ENCODE data around the gene HERC4.
"Not testable (repeated sequence)": the region's sequence is repeated elsewhere in the genome, so short reads cannot be mapped to it uniquely, and the experiment has no call there.

Gene HERC4

DNA sequence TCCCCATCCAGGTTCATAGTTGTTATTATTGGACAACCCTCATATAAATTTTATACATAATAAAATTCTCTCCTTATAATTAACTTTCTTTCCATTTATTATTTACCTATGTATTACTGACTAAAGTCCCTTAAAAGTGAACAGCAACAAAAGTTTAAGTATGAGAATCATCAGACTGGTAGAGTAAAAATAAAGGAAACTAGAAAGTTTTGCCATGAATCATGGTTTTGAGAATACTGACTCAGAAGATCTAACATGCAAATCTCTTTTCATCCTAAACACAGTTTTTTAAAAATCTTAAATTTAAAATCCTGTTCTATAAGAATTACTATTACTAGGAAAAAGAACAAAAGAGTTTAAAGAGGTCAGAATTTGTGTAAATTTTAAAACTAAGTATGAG lies 32.1 kb downstream of the HERC4 start:
- DNase-seq, result no peak

DNA sequence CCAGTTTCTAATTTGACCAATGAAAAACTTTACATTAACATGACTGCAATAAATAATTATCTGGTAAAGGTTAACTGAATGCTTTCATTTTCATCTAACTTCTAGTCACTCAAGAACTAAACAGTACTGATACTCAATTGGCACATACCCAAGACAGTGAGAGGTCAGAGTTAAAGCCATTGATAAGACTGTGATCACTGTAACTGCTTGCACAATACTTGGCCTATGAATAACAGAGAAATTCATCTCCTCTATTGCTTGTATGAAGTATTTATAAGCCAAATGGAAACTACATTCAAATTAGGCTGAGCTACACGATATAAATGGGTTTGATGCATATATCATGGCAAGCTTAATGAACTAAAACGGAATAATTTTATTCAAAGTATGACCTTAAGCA lies 43.0 kb downstream of the HERC4 start:
- DNase-seq, result no peak

- no peak for DNase-seq
Observed at GRCh38 chr10:68027429-68027828, 47.7 kb downstream of the HERC4 start.

GRCh38 chr10:68023292-68023691 lies 51.8 kb downstream of the HERC4 start:
- DNase-seq, result no peak

GRCh38 chr10:68022324-68022723 lies 52.8 kb downstream of the HERC4 start:
- DNase-seq, result not testable (repeated sequence)

DNA sequence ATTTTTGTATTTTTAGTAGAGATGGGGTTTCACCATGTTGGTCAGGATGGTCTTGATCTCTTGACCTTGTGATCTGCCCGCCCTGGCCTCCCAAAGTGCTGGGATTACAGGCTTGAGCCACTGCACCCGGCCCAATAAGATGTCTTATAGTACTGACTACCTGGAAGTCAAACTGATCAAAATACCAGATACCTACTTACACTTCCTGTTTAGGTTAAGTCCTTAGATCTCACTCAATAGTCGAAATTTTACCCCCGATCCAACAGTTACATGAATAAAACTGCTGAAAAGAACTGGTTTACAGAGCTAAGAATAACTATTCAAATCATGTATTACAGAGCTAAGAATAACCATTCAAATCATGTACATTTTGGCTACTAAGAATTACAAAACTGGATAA lies 58.6 kb downstream of the HERC4 start:
- not testable (repeated sequence) for DNase-seq

- DNase-seq, result no peak
Observed at GRCh38 chr10:68010426-68010940, 64.6 kb downstream of the HERC4 start.

GRCh38 chr10:68007356-68007755 lies 67.7 kb downstream of the HERC4 start:
- DNase-seq, result no peak

DNA sequence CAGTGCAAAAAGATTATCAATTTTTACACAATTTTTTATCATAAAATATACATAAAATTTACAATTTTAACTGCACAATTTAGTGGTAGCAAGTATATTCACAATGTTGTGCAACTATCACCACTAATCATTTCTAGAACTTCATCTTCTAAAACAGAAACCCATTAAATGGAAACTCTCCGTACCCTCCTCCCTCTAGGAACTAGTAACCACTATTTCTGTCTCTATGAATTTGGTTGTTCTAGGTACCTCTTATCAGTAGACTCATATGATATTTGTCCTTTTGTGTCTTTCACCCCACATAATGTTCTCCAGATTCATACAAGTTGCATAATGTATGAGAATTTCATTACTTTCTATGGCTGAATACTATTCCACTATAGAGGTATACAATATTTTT lies 73.5 kb downstream of the HERC4 start:
- DNase-seq, result no peak

GRCh38 chr10:68001000-68001399 lies 74.1 kb downstream of the HERC4 start:
- no peak for DNase-seq

DNA sequence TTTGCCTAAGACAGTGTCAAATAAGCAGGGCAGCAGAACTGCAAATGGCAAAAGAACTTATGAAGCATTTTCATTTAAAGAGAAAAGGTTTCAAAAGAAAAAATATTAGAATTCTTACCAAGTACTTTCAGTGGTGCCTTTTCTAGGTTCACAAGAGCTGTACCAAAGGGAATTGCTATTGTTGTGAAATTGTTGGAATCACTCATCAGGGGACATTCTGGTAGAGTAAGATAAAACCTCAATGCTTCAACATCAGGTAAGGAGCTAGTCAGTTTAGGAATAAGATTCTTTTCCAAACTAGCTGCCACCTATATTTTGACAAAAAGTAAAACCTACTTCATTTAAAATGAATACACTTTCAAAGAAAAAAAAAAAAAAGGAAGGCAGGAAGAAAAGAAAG lies 85.0 kb downstream of the HERC4 start:
- DNase-seq, result no peak

- no peak for DNase-seq
Observed at GRCh38 chr10:67988606-67989005, 86.5 kb downstream of the HERC4 start.

DNA sequence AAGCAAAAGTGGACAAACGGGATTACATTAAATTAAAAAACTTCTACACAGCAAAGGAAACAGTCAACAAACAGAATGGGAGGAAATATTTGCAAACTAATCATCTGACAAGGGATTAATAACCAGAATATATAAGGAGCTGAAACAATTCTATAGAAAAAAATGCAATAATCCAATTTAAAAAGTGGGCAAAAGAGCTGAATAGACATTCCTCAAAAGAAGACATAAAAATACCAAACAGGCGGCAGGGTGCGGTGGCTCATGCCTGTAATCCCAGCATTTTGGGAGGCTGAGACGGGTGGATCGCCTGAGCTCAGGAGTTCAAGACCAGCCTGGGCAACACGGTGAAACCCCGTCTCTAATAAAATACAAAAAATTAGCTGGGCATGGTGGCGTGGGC lies 92.5 kb downstream of the HERC4 start:
- not testable (repeated sequence) for DNase-seq

DNA sequence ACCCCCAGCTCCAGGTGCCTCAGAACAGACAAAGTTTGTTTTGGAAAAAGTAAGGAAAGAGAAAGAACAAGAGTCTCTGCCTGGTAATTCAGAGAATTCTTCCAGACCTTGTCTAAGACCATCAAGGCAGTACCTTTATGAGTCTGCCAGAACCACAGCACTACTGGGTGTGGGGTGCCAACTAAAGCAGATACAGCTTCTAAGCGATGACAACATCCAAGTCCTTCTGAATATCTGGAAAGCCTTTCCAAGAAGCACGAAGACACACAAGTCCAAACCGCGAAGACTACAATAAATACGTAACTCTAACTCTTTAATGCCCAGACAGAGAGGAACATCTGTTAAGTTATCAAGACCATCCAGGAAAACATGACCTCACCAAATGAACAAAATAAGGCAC lies 96.3 kb downstream of the HERC4 start:
- no peak for DNase-seq

DNA sequence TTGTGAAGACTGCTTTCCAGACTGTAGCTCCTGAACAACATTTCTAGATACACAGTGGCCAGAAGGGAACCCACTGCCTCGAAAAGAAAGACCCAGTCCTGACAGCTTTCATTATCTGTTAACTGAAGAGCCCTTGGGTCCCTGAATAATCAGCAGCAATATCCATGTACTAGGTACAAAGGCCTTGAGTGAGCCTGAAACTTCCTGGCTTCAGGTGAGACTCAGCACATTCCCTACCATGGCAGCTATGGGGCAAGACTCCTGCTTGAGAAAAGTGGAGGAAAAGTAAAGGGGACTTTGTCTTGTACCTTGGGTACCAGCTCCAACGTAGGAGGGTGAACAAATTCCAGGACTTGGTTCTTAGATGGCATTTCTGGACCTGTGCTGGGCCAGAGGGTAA lies 97.8 kb downstream of the HERC4 start:
- no peak for DNase-seq

- no peak for DNase-seq
Observed at GRCh38 chr10:67976292-67977245, 98.5 kb downstream of the HERC4 start.

DNA sequence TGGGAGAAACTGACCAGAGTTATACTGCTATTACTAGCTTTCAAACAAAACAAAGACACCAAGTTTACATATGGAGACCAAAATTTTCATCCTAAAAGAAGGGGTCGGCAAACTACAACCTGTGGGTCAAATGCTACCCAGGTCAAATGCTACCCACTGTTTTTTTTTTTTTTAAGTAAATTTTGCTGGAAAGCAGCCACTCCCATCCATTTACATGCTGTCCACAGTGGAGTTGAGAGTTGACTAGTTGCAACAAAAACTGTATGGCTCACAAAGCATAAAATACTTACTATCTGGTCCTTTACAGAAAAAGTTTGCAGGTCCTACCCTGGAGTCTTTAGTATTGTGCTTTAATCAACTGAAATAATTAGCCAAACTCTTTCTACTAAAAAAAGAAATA lies 99.2 kb downstream of the HERC4 start:
- DNase-seq, result no peak

GRCh38 chr10:67971311-67971710 lies 103.8 kb downstream of the HERC4 start:
- no peak for DNase-seq

GRCh38 chr10:67969875-67970274 lies 105.2 kb downstream of the HERC4 start:
- DNase-seq, result no peak

DNA sequence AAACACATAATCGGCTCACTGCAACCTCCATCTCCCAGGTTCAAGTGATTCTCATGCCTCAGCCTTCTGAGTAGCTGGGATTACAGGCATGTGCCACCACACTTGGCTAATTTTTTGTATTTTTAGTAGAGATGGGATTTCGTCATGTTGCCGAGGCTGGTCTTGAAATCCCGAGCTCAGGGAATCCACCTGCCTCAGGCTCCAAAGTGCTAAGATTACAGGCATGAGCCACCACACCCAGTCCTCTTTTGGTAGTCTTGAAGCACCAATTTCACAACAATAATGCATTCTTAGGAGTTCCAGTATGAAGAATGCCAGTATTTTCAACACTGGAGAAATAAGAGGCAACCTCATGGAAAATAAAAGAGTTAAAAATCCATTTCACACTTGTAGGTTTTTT lies 109.0 kb downstream of the HERC4 start:
- not testable (repeated sequence) for DNase-seq

DNA sequence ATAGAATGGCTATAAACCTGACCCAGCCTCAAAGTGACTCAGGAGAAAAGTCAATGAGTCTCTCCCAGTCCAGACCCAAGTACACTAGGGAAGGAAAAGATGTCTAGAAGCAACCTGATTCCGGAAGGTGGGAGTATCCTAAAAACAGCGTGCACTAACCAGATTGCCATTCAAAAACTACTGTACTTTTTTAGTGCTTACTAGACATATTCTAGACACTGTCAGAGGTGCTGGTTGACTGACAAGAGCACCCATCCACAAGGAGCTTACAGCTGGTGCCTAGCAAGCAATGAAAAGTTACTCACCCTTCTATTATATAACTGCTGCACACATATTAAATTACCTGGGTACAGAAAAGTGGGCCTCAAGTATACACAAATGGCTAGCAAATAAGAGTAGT lies 109.6 kb downstream of the HERC4 start:
- DNase-seq, result no peak

DNA sequence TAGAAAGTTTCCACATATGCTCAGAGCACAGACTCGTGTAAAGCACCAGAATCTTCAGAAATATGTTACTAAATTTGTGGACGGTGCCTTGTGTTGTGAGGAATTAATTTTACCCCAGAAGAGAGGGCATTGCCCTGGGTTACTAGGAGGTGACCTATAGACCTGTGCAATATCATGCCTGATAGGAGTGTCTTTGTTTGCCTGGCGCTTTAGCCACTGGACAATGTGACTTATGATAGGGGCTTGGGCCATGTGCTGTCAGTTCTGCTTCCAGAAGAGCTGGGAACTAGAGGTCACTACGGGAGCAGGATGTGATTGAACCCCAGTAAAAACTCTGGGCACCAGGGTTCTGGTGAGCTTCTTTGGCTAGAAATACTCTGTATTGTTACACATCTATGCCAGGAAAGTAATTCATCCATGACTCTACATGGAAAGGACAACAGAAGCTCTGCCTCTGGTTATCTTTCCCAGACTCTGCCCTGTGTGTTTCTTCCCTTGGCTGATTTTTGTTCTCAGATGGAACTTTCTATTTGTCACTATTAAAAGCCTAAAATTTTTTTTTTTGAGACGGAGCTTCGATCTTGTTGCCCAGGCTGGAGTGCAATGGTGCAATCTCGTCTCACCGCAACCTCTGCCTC lies 115.1 kb downstream of the HERC4 start:
- no peak for DNase-seq

GRCh38 chr10:67955614-67956013 lies 119.5 kb downstream of the HERC4 start:
- DNase-seq, result no peak

GRCh38 chr10:67943917-67944316 lies 131.2 kb downstream of the HERC4 start:
- no peak for DNase-seq

All from cerebellar nuclear complex (tissue), 1 donor.